GM23338 (cell line): ENCODE measurements around the gene TMCO4. TPM values are rescaled to one million over a fixed set of nuclear protein-coding genes. Genes with fewer than 3 reads are reported as not detected.

Source experiments
- ATAC-seq: fragments of 200-7000 bp; cut with Tn5 transposase; 3 replicates; pipeline ENCODE4 v1.9.1; 2020
- DNase-seq: peaks from one replicate; pipeline ENCODE4 v3.0.0-alpha.2; 2015; ENCODE audit warnings: low spot score
- H2AFZ ChIP-seq: fragments of 200-600 bp; sonication (generic); 2 replicates; pipeline ENCODE4 v1.8.0; 2016; ENCODE audit warnings: antibody characterized with exemption, mild to moderate bottlenecking, moderate library complexity
- H3F3A ChIP-seq: fragments of 200-600 bp; sonication (generic); replicated peaks from 2 replicates; pipeline ENCODE4 v1.8.0; 2017; ENCODE audit warnings: antibody characterized with exemption, mixed run types, low read depth
- H3K27ac ChIP-seq: fragments of 200-600 bp; sonication (generic); 2 replicates; pipeline ENCODE4 v1.6.1; 2016; ENCODE audit warnings: low read depth
- H3K27me3 ChIP-seq: fragments of 200-600 bp; sonication (generic); 2 replicates; pipeline ENCODE4 v1.8.0; 2016; ENCODE audit warnings: mild to moderate bottlenecking, mixed run types, moderate library complexity; ENCODE audit not compliant: insufficient read depth
- H3K36me3 ChIP-seq: fragments of 200-600 bp; sonication (generic); 2 replicates; pipeline ENCODE4 v1.8.0; 2016; ENCODE audit warnings: mild to moderate bottlenecking; ENCODE audit not compliant: insufficient read depth
- H3K4me1 ChIP-seq: fragments of 200-600 bp; sonication (generic); 2 replicates; pipeline ENCODE4 v1.8.0; 2016; ENCODE audit warnings: mild to moderate bottlenecking, moderate library complexity; ENCODE audit not compliant: insufficient read depth
- H3K4me2 ChIP-seq: fragments of 200-600 bp; sonication (generic); 2 replicates; pipeline ENCODE4 v1.7.1; 2017; ENCODE audit warnings: mixed run types
- H3K4me3 ChIP-seq: fragments of 200-600 bp; sonication (generic); 2 replicates; pipeline ENCODE4 v1.6.1; 2016; ENCODE audit warnings: mixed run types
- H3K79me2 ChIP-seq: fragments of 200-600 bp; sonication (generic); replicated peaks from 2 replicates; pipeline ENCODE4 v1.8.0; 2017; ENCODE audit warnings: mild to moderate bottlenecking; ENCODE audit not compliant: insufficient read depth
- H3K9me2 ChIP-seq: fragments of 200-600 bp; sonication (generic); 2 replicates; pipeline ENCODE4 v1.8.0; 2017; ENCODE audit not compliant: insufficient read depth
- H4K20me1 ChIP-seq: fragments of 200-600 bp; sonication (generic); replicated peaks from 2 replicates; pipeline ENCODE4 v1.8.0; 2017; ENCODE audit warnings: mild to moderate bottlenecking; ENCODE audit not compliant: insufficient read depth
- H3K27ac Mint-ChIP-seq: 2 replicates; pipeline ENCODE4 v1.8.0; 2020; ENCODE audit warnings: inconsistent platforms, mild to moderate bottlenecking, moderate library complexity, mixed read lengths
- H3K27me3 Mint-ChIP-seq: 3 replicates; pipeline ENCODE4 v1.8.0; 2022; ENCODE audit warnings: low read depth, mild to moderate bottlenecking, moderate library complexity, mixed read lengths, inconsistent platforms; ENCODE audit not compliant: insufficient read depth, poor library complexity
- H3K36me3 Mint-ChIP-seq: 3 replicates; pipeline ENCODE4 v1.8.0; 2021; ENCODE audit warnings: low read depth, mild to moderate bottlenecking, inconsistent platforms, moderate library complexity, mixed read lengths
- H3K4me1 Mint-ChIP-seq: 3 replicates; pipeline ENCODE4 v1.8.0; 2020; ENCODE audit warnings: mild to moderate bottlenecking, inconsistent platforms, mixed read lengths
- H3K4me3 Mint-ChIP-seq: 3 replicates; pipeline ENCODE4 v1.8.0; 2021; ENCODE audit warnings: moderate library complexity, mild to moderate bottlenecking, inconsistent platforms, mixed read lengths
- H3K9me3 Mint-ChIP-seq: 3 replicates; pipeline ENCODE4 v1.8.0; 2020; ENCODE audit warnings: moderate library complexity, mild to moderate bottlenecking, inconsistent platforms, mixed read lengths
- EZH2 ChIP-seq: fragments of 200-600 bp; sonication (generic); IDR thresholded peaks from one replicate; pipeline ENCODE4 v1.8.0; 2017; ENCODE audit warnings: antibody characterized with exemption, mild to moderate bottlenecking, low read depth; ENCODE audit not compliant: unreplicated experiment
- EZH2phosphoT487 ChIP-seq: fragments of 200-600 bp; sonication (generic); IDR thresholded peaks from one replicate; pipeline ENCODE4 v1.8.1; 2018; ENCODE audit warnings: antibody characterized with exemption; ENCODE audit not compliant: unreplicated experiment
- NANOG ChIP-seq: IDR thresholded peaks from 2 replicates; pipeline ENCODE4 v1.6.1; 2016; ENCODE audit warnings: antibody characterized with exemption, borderline replicate concordance
- POLR2AphosphoS5 ChIP-seq: IDR thresholded peaks from 2 replicates; pipeline ENCODE4 v1.6.1; 2016; ENCODE audit warnings: antibody characterized with exemption, low read depth
- STAT1 ChIP-seq: IDR thresholded peaks from one replicate; pipeline ENCODE4 v1.6.1; 2016; ENCODE audit warnings: antibody characterized with exemption; ENCODE audit not compliant: unreplicated experiment
- ZNF114 ChIP-seq: fragments of 250-450 bp; sonication (Bioruptor Pico); IDR thresholded peaks from 2 replicates; pipeline ENCODE4 v1.5.0; 2020; ENCODE audit warnings: mild to moderate bottlenecking, moderate library complexity
- ZNF331 ChIP-seq: fragments of 250-450 bp; sonication (Bioruptor Pico); IDR thresholded peaks from 2 replicates; pipeline ENCODE4 v1.5.0; 2020; ENCODE audit warnings: low read depth, mild to moderate bottlenecking, moderate library complexity
- polyA plus RNA-seq: library from polyadenylated mRNA; unstranded; fragments of >200 nt; fragmentation: Nextera tagmentation; extraction: Ambion mirVana; gene quantifications from 2 replicates; pipeline ENCODE4 v1.2.1, GENCODE V29; 2016
- total RNA-seq: library from RNA; depleted of rRNA; stranded (reverse); fragments of >200 nt; shearing (Covaris generic); gene quantifications from 2 replicates; pipeline ENCODE4 v1.2.3, GENCODE V29; 2014
- TF ChIP-seq, protein P1 (sequence below): IDR thresholded peaks from 2 replicates; pipeline ENCODE4 v1.6.1; 2016; ENCODE audit warnings: antibody characterized with exemption
- TF ChIP-seq, protein P2 (sequence below), 2 experiments: fragments of 200-600 bp in 1 of 2; sonication (generic) in 1 of 2; conservative IDR thresholded peaks; 2 replicates each; pipeline versions ENCODE4 v1.5.1 to v1.6.1; 2016 to 2017; ENCODE audit warnings: antibody characterized with exemption in 2 of 2, low read depth in 2 of 2, mild to moderate bottlenecking in 2 of 2, moderate library complexity in 1 of 2
- TF ChIP-seq, protein P3 (sequence below): fragments of 250-450 bp; sonication (Bioruptor Pico); IDR thresholded peaks from 2 replicates; pipeline ENCODE4 v1.5.0; 2020; ENCODE audit warnings: mild to moderate bottlenecking, moderate library complexity

TMCO4 gene
- total and polyA plus RNA-seq, 2 experiments from 2014 or later: 2.6 to 6.9 TPM

- no peaks in the 10 kb centered on the region for H3F3A ChIP-seq
- peaks cover 41% of the 10 kb centered on the region for H3K4me1 Mint-ChIP-seq
- peaks cover 26% of the 10 kb centered on the region for H3K4me1 ChIP-seq
- no peaks in the 10 kb centered on the region for H3K36me3 ChIP-seq
- H3K36me3 Mint-ChIP-seq: no peaks in the 10 kb centered on the region; the same call in 2 of the 3 replicates
- H3K4me3 Mint-ChIP-seq: peak overlapping the region; percentile 58
- H3K27ac ChIP-seq: peak overlapping the region; percentile 75
- DNase-seq (no peak), ATAC-seq (peak; percentile 59)
- no peak overlapping the region for H2AFZ ChIP-seq
- no peaks in the 10 kb centered on the region for H3K9me3 Mint-ChIP-seq
- H4K20me1 ChIP-seq: no peaks in the 10 kb centered on the region
- peak overlapping the region; percentile 96 for H3K27ac Mint-ChIP-seq
- no peaks in the 10 kb centered on the region for H3K79me2 ChIP-seq
- 0 out of 2 replicates have a peak overlapping the region, but pooled peaks have one; percentile 13 for H3K4me3 ChIP-seq
- H3K27me3 ChIP-seq: no peaks in the 10 kb centered on the region
- H3K4me2 ChIP-seq: peak overlapping the region; percentile 20
- TF ChIP-seq, protein P1, sequence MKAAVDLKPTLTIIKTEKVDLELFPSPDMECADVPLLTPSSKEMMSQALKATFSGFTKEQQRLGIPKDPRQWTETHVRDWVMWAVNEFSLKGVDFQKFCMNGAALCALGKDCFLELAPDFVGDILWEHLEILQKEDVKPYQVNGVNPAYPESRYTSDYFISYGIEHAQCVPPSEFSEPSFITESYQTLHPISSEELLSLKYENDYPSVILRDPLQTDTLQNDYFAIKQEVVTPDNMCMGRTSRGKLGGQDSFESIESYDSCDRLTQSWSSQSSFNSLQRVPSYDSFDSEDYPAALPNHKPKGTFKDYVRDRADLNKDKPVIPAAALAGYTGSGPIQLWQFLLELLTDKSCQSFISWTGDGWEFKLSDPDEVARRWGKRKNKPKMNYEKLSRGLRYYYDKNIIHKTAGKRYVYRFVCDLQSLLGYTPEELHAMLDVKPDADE: no peak
- TF ChIP-seq STAT1: no peak
- TF ChIP-seq, protein P2, sequence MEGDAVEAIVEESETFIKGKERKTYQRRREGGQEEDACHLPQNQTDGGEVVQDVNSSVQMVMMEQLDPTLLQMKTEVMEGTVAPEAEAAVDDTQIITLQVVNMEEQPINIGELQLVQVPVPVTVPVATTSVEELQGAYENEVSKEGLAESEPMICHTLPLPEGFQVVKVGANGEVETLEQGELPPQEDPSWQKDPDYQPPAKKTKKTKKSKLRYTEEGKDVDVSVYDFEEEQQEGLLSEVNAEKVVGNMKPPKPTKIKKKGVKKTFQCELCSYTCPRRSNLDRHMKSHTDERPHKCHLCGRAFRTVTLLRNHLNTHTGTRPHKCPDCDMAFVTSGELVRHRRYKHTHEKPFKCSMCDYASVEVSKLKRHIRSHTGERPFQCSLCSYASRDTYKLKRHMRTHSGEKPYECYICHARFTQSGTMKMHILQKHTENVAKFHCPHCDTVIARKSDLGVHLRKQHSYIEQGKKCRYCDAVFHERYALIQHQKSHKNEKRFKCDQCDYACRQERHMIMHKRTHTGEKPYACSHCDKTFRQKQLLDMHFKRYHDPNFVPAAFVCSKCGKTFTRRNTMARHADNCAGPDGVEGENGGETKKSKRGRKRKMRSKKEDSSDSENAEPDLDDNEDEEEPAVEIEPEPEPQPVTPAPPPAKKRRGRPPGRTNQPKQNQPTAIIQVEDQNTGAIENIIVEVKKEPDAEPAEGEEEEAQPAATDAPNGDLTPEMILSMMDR (conservative IDR thresholded peaks at IDR 0.05; ENCODE audit: low read depth in 2 of 2): no peak
- TF ChIP-seq ZNF114 (CRISPR knock-in tag): no peak
- TF ChIP-seq ZNF331 (CRISPR knock-in tag): no peak
- TF ChIP-seq EZH2phosphoT487: no peak
- TF ChIP-seq EZH2: no peak
- TF ChIP-seq, protein P3, sequence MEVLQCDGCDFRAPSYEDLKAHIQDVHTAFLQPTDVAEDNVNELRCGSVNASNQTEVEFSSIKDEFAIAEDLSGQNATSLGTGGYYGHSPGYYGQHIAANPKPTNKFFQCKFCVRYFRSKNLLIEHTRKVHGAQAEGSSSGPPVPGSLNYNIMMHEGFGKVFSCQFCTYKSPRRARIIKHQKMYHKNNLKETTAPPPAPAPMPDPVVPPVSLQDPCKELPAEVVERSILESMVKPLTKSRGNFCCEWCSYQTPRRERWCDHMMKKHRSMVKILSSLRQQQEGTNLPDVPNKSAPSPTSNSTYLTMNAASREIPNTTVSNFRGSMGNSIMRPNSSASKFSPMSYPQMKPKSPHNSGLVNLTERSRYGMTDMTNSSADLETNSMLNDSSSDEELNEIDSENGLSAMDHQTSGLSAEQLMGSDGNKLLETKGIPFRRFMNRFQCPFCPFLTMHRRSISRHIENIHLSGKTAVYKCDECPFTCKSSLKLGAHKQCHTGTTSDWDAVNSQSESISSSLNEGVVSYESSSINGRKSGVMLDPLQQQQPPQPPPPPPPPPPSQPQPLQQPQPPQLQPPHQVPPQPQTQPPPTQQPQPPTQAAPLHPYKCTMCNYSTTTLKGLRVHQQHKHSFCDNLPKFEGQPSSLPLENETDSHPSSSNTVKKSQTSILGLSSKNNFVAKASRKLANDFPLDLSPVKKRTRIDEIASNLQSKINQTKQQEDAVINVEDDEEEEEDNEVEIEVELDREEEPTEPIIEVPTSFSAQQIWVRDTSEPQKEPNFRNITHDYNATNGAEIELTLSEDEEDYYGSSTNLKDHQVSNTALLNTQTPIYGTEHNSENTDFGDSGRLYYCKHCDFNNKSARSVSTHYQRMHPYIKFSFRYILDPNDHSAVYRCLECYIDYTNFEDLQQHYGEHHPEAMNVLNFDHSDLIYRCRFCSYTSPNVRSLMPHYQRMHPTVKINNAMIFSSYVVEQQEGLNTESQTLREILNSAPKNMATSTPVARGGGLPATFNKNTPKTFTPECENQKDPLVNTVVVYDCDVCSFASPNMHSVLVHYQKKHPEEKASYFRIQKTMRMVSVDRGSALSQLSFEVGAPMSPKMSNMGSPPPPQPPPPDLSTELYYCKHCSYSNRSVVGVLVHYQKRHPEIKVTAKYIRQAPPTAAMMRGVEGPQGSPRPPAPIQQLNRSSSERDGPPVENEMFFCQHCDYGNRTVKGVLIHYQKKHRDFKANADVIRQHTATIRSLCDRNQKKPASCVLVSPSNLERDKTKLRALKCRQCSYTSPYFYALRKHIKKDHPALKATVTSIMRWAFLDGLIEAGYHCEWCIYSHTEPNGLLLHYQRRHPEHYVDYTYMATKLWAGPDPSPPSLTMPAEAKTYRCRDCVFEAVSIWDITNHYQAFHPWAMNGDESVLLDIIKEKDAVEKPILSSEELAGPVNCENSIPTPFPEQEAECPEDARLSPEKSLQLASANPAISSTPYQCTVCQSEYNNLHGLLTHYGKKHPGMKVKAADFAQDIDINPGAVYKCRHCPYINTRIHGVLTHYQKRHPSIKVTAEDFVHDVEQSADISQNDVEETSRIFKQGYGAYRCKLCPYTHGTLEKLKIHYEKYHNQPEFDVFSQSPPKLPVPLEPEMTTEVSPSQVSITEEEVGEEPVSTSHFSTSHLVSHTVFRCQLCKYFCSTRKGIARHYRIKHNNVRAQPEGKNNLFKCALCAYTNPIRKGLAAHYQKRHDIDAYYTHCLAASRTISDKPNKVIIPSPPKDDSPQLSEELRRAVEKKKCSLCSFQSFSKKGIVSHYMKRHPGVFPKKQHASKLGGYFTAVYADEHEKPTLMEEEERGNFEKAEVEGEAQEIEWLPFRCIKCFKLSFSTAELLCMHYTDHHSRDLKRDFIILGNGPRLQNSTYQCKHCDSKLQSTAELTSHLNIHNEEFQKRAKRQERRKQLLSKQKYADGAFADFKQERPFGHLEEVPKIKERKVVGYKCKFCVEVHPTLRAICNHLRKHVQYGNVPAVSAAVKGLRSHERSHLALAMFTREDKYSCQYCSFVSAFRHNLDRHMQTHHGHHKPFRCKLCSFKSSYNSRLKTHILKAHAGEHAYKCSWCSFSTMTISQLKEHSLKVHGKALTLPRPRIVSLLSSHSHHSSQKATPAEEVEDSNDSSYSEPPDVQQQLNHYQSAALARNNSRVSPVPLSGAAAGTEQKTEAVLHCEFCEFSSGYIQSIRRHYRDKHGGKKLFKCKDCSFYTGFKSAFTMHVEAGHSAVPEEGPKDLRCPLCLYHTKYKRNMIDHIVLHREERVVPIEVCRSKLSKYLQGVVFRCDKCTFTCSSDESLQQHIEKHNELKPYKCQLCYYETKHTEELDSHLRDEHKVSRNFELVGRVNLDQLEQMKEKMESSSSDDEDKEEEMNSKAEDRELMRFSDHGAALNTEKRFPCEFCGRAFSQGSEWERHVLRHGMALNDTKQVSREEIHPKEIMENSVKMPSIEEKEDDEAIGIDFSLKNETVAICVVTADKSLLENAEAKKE (CRISPR knock-in tag): no peak
- TF ChIP-seq POLR2AphosphoS5: no peak
- no peak for TF ChIP-seq NANOG
- H3K27me3 Mint-ChIP-seq: peaks cover 10% of the 10 kb centered on the region
- no peaks in the 10 kb centered on the region for H3K9me2 ChIP-seq
Measured at GRCh38 chr1:19815801-19816736, 16.4 kb upstream of the TMCO4 start.
